Measurements from ENCODE around the gene CUX1.

CUX1 gene

GRCh38 chr7:102287111-102287980, 469.9 kb downstream of the CUX1 start:
- Histone ChIP-seq H3K27me3 (ENCODE audit: insufficient read depth, low read depth) (no peaks in the 10 kb centered on the region), H3K27ac (peak overlapping the region; percentile 30), H3K9ac (peak overlapping the region; percentile 54; the same call in 1 of the 2 replicates), H3K4me1 (ENCODE audit: low read depth, poor library complexity, severe bottlenecking) (peaks cover 51% of the 10 kb centered on the region), H3K4me2 (peak overlapping the region; percentile 100), H4K20me1 (ENCODE audit: insufficient read depth) (no peaks in the 10 kb centered on the region), H3K36me3 (ENCODE audit: insufficient read depth) (no peaks in the 10 kb centered on the region), H3K4me3 (IDR thresholded peaks at IDR 0.05; ENCODE audit: insufficient read depth, low read depth, low read length) (no peak overlapping the region), H3K79me2 (ENCODE audit: insufficient read depth, low read depth) (peaks cover 49% of the 10 kb centered on the region), H2AFZ (ENCODE audit: low read depth) (peak overlapping the region; percentile 51)
- no peak for TF ChIP-seq CTCF (conservative IDR thresholded peaks at IDR 0.05; ENCODE audit: low read depth, low read length)

- Histone ChIP-seq H3K27me3 (ENCODE audit: insufficient read depth, low read depth) (no peaks in the 10 kb centered on the region), H3K36me3 (ENCODE audit: insufficient read depth) (no peaks in the 10 kb centered on the region), H3K27ac (peak overlapping the region; percentile 30), H3K79me2 (ENCODE audit: insufficient read depth, low read depth) (peaks cover 55% of the 10 kb centered on the region), H2AFZ (ENCODE audit: low read depth) (peak overlapping the region; percentile 51; the same call in 1 of the 2 replicates), H4K20me1 (ENCODE audit: insufficient read depth) (no peaks in the 10 kb centered on the region), H3K4me1 (ENCODE audit: low read depth, poor library complexity, severe bottlenecking) (peaks cover 57% of the 10 kb centered on the region), H3K4me3 (IDR thresholded peaks at IDR 0.05; ENCODE audit: insufficient read depth, low read depth, low read length) (no peak overlapping the region), H3K9ac (peak overlapping the region; percentile 54; the same call in 1 of the 2 replicates), H3K4me2 (peak overlapping the region; percentile 100)
- TF ChIP-seq CTCF (conservative IDR thresholded peaks at IDR 0.05; ENCODE audit: low read depth, low read length): no peak
Observed at GRCh38 chr7:102287981-102288278, 470.5 kb downstream of the CUX1 start.

DNA sequence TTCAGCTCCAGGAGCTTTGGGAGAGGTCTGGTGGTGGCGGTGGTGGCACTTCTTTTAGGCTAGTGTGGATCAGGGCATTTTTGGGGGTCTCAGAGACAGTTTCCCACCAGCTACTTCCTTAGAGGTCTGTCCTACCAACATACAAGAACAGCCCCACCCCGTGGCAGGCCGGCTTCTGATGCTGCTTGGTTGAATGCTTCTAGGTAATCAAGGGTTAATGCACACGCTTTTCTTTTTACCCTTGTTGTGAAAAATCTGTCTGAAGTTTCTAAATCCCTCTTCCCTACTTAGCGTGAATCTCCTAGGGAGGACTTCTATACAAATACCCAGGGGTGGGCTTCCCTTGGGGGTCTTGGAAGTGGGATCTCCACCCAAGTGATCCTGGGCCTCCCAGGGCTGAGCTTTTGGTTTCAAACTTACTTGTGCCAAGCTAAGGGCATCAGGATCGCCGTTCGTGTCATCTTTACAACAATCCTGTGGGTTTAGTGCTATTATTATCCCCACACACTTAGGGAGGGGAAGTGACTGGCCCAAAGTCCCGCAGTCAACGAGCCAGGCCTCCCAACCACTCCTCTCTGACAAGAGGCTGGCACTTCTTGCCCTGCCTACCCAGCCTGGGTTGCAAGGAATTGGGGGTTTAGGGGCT, 471.0 kb downstream of the CUX1 start:
- peak overlapping the region; percentile 30; the same call in 1 of the 2 replicates for H3K27ac ChIP-seq
- H3K27me3 ChIP-seq (ENCODE audit: insufficient read depth, low read depth): no peaks in the 10 kb centered on the region
- TF ChIP-seq CTCF (conservative IDR thresholded peaks at IDR 0.05; ENCODE audit: low read depth, low read length): no peak
- H4K20me1 ChIP-seq (ENCODE audit: insufficient read depth): no peaks in the 10 kb centered on the region
- H3K4me2 ChIP-seq: peak overlapping the region; percentile 100
- H3K79me2 ChIP-seq (ENCODE audit: insufficient read depth, low read depth): peaks cover 60% of the 10 kb centered on the region
- H3K4me3 ChIP-seq (IDR thresholded peaks at IDR 0.05; ENCODE audit: insufficient read depth, low read depth, low read length): no peak overlapping the region
- peaks cover 62% of the 10 kb centered on the region for H3K4me1 ChIP-seq (ENCODE audit: low read depth, poor library complexity, severe bottlenecking)
- no peaks in the 10 kb centered on the region for H3K36me3 ChIP-seq (ENCODE audit: insufficient read depth)
- H3K9ac ChIP-seq: peak overlapping the region; percentile 54; the same call in 1 of the 2 replicates
- H2AFZ ChIP-seq (ENCODE audit: low read depth): no peak overlapping the region

DNA sequence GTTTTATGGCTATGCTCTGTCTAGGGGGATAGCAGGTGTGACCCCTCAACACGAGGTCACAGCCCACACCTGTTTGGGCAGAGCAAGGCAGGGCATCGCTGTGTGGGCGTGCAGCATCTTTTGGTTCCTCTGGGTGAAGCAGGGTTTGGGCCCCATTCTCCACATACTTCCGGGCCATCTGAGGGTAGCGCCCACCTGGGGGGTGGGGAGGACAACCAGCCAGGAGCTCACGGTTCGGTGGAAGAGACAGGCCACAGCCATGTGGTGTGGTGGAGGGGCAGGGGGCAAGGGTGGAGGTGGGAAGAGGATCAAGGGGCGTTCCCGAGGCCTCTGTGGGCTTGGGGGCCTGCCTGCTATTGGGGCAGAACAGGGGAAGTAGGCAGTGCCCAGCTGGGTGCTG, 471.6 kb downstream of the CUX1 start:
- no peaks in the 10 kb centered on the region for H3K27me3 ChIP-seq (ENCODE audit: insufficient read depth, low read depth)
- H3K4me2 ChIP-seq: peak overlapping the region; percentile 100
- H3K4me1 ChIP-seq (ENCODE audit: low read depth, poor library complexity, severe bottlenecking): peaks cover 68% of the 10 kb centered on the region
- no peak overlapping the region for H3K4me3 ChIP-seq (IDR thresholded peaks at IDR 0.05; ENCODE audit: insufficient read depth, low read depth, low read length)
- H3K9ac ChIP-seq: peak overlapping the region; percentile 1; the same call in 1 of the 2 replicates
- no peaks in the 10 kb centered on the region for H3K36me3 ChIP-seq (ENCODE audit: insufficient read depth)
- peaks cover 67% of the 10 kb centered on the region for H3K79me2 ChIP-seq (ENCODE audit: insufficient read depth, low read depth)
- no peak overlapping the region for H2AFZ ChIP-seq (ENCODE audit: low read depth)
- TF ChIP-seq CTCF (conservative IDR thresholded peaks at IDR 0.05; ENCODE audit: low read depth, low read length): no peak
- peak overlapping the region; percentile 30; the same call in 1 of the 2 replicates for H3K27ac ChIP-seq
- H4K20me1 ChIP-seq (ENCODE audit: insufficient read depth): no peaks in the 10 kb centered on the region

All from KMS-11 (cell line).